K562 (cell line): ENCODE measurements around the gene HSD17B1. TPM values are rescaled to one million over a fixed set of nuclear protein-coding genes. Genes with fewer than 3 reads are reported as not detected.

Experiments used
- CREB3 ChIP-seq: fragments of 450-650 bp; conservative IDR thresholded peaks from 2 replicates; pipeline ENCODE4 v1.6.1; 2016; ENCODE audit warnings: missing genetic modification characterization, low read depth, mild to moderate bottlenecking, missing compliant biosample characterization, moderate library complexity
- DLX4 ChIP-seq: fragments of 250-450 bp; sonication (Bioruptor Pico); IDR thresholded peaks from 2 replicates; pipeline ENCODE4 v1.6.1; 2021; ENCODE audit warnings: mild to moderate bottlenecking
- ELF2 ChIP-seq: fragments of 250-450 bp; sonication (Bioruptor Pico); IDR thresholded peaks from 2 replicates; pipeline ENCODE4 v1.5.0; 2021; ENCODE audit warnings: mild to moderate bottlenecking
- FOXM1 ChIP-seq, 2 experiments: fragments of 450-650 bp in 1 of 2; sonication (generic) in 1 of 2; formaldehyde crosslinking in 1 of 2; IDR thresholded peaks; 2 replicates each; pipeline versions ENCODE4 v1.6.1 to v1.9.0; 2017 to 2022; ENCODE audit warnings: low read depth in 2 of 2, mild to moderate bottlenecking in 2 of 2, missing genetic modification reagents in 1 of 2, moderate library complexity in 1 of 2
- KAT8 ChIP-seq: fragments of 450-650 bp; IDR thresholded peaks from 2 replicates; pipeline ENCODE4 v1.6.1; 2016; ENCODE audit warnings: low read depth, mild to moderate bottlenecking
- KDM4B ChIP-seq, 2 experiments: fragments of 450-650 bp in 1 of 2; sonication (generic) in 1 of 2; IDR thresholded peaks; 2 replicates each; pipeline ENCODE4 v1.6.1; 2016 to 2017; ENCODE audit warnings: borderline replicate concordance in 2 of 2, antibody characterized with exemption in 1 of 2, low read depth in 1 of 2, mild to moderate bottlenecking in 1 of 2
- KLF13 ChIP-seq: fragments of 450-650 bp; IDR thresholded peaks from 2 replicates; pipeline ENCODE4 v1.6.1; 2016; ENCODE audit warnings: missing genetic modification characterization, low read depth, mild to moderate bottlenecking, missing compliant biosample characterization, moderate library complexity, borderline replicate concordance
- NR4A1 ChIP-seq, 2 experiments: fragments of 250-450 bp in 1 of 2; fragments of 450-650 bp in 1 of 2; sonication (Bioruptor Pico) in 1 of 2; IDR thresholded peaks; 2 replicates each; pipeline versions ENCODE4 v1.4.0 to v1.6.1; 2016 to 2020; ENCODE audit warnings: mild to moderate bottlenecking in 2 of 2, missing compliant biosample characterization in 1 of 2, missing genetic modification characterization in 1 of 2, moderate library complexity in 1 of 2
- PCBP2 ChIP-seq: fragments of 200-400 bp; formaldehyde crosslinking; IDR thresholded peaks from 2 replicates; pipeline ENCODE4 v1.6.1; 2018; ENCODE audit warnings: low read length, low read depth, mild to moderate bottlenecking, moderate library complexity; ENCODE audit not compliant: poor library complexity, severe bottlenecking
- PHTF2 ChIP-seq: fragments of 250-450 bp; sonication (Bioruptor Pico); IDR thresholded peaks from 2 replicates; pipeline ENCODE4 v1.5.0; 2021; ENCODE audit warnings: mild to moderate bottlenecking
- POLR2B ChIP-seq: fragments of 450-650 bp; IDR thresholded peaks from 2 replicates; pipeline ENCODE4 v1.6.1; 2018; ENCODE audit warnings: low read depth; ENCODE audit not compliant: partially characterized antibody
- RBM25 ChIP-seq: fragments of 200-400 bp; formaldehyde crosslinking; IDR thresholded peaks from 2 replicates; pipeline ENCODE4 v1.6.1; 2018; ENCODE audit warnings: low read length, low read depth, moderate library complexity; ENCODE audit not compliant: severe bottlenecking
- RCOR1 ChIP-seq, 2 experiments: IDR thresholded peaks; 2 replicates each; pipeline ENCODE4 v1.6.1; 2012; ENCODE audit warnings: low read depth in 2 of 2, low read length in 2 of 2, borderline replicate concordance in 1 of 2, improper control_type of control experiment in 1 of 2
- ZBTB17 ChIP-seq: fragments of 450-650 bp; formaldehyde crosslinking; IDR thresholded peaks from 2 replicates; pipeline ENCODE4 v1.4.0; 2020; ENCODE audit warnings: mild to moderate bottlenecking
- ZKSCAN8 ChIP-seq: fragments of 200-800 bp; sonication (Bioruptor generic); IDR thresholded peaks from 2 replicates; pipeline ENCODE4 v1.6.1; 2016; ENCODE audit warnings: missing genetic modification characterization, missing compliant biosample characterization
- ZNF354B ChIP-seq: fragments of 250-450 bp; sonication (Bioruptor Pico); IDR thresholded peaks from 2 replicates; pipeline ENCODE4 v1.4.0; 2020
- ZNF431 ChIP-seq: sonication (generic); formaldehyde crosslinking; IDR thresholded peaks from 2 replicates; pipeline ENCODE4 v1.8.0; 2022; ENCODE audit warnings: mild to moderate bottlenecking, missing genetic modification reagents
- polyA plus RNA-seq, 8 experiments: library from polyadenylated mRNA; depleted of rRNA in 4 of 8; stranded (reverse) in 5 of 8; unstranded in 3 of 8; fragments of >200 nt; fragmentation: Nextera tagmentation in 2 of 8; fragmentation: Illumina TruSeq in 1 of 8; extraction: Ambion mirVana in 2 of 8; extraction: Trizol in 1 of 8; gene quantifications; 2 replicates each; pipeline versions ENCODE4 v1.2.1 to v1.2.3, GENCODE V29; 2011 to 2014; ENCODE audit warnings: inconsistent platforms in 1 of 8, missing spikeins in 1 of 8
- total RNA-seq, 7 experiments: library from RNA; depleted of rRNA in 6 of 7; stranded (reverse); fragments of >200 nt in 6 of 7; fragmentation: Illumina TruSeq in 2 of 7; extraction: Trizol in 2 of 7; gene quantifications; 2 replicates each; pipeline versions ENCODE4 v1.2.1 to v1.2.3, GENCODE V29; 2011 to 2021; ENCODE audit warnings: low replicate concordance in 1 of 7
- TF ChIP-seq, protein P1 (sequence below): fragments of 450-650 bp; IDR thresholded peaks from 2 replicates; pipeline ENCODE4 v1.6.1; 2018; ENCODE audit warnings: mild to moderate bottlenecking, low read depth; ENCODE audit not compliant: partially characterized antibody
- TF ChIP-seq, protein P2 (sequence below), 3 experiments: IDR thresholded peaks in 2 of 3; conservative IDR thresholded peaks in 1 of 3; 2 replicates each; pipeline ENCODE4 v1.5.1; 2011 to 2012; ENCODE audit warnings: low read length in 3 of 3, mild to moderate bottlenecking in 3 of 3, control low read depth in 2 of 3, improper control_type of control experiment in 1 of 3, inconsistent platforms in 1 of 3, low read depth in 1 of 3, mixed read lengths in 1 of 3, moderate library complexity in 1 of 3; ENCODE audit not compliant: insufficient read depth in 2 of 3
- TF ChIP-seq, protein P3 (sequence below): sonication (generic); formaldehyde crosslinking; IDR thresholded peaks from 2 replicates; pipeline ENCODE4 v1.9.0; 2022; ENCODE audit warnings: mild to moderate bottlenecking, missing genetic modification reagents

The HSD17B1 gene
- total and polyA plus RNA-seq, 9 of the 15 experiments (the other 6 are each of a cell fraction or from before 2014, with no cell fraction given): 0.55 to 21.1 (median 3.6) TPM

DNA sequence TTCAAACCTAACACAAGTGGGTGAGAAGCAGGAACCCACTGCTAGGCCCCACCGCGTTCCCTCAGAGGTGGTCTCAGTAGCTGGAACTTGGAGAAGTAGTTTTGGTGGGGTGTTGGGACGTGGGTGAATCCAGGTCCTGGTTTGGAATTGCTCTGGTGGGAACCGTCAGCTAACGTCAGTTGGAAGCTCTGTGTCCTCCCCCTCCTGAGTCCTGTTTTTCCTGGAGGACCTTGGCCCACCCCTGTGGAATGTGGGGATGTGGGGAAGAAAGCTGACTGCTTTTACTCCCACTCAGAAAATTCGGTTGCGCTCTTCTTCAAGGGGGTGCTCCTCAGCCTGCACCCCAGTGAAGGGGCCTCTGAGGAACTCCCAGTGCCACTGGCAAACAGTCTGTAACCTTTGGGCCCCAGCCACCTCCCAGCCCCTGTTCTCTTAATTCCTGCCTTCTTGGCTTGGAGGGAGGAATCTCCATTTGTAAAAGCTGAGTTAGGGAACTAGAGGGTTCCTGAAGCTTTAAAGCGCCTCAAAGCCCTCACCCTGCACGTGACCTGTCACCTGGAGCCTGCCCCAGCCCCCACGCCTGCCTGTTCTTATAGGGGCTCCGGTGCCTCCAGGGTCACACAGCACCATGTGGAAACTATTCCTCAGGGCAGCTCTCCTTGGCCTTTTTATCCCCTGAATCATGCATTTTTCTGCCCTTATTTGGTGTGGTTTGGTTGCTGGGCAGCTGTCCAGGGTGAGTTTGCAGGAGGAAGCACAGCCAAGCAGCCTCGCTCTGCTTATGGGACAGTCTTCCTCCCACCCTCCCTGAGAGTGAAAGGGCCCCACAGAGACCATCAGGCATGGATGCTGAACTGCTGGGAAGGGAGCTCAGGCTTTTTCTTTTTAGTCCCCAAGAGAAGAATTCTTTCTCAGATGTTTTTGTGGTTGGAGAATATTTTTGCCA is 32.9 kb upstream of the HSD17B1 start (continued):
- TF ChIP-seq ZBTB17 (CRISPR knock-in tag): no peak; the same call in 1 of the 2 replicates
- no peak for TF ChIP-seq ZNF431 (CRISPR knock-in tag)
- TF ChIP-seq, protein P1, sequence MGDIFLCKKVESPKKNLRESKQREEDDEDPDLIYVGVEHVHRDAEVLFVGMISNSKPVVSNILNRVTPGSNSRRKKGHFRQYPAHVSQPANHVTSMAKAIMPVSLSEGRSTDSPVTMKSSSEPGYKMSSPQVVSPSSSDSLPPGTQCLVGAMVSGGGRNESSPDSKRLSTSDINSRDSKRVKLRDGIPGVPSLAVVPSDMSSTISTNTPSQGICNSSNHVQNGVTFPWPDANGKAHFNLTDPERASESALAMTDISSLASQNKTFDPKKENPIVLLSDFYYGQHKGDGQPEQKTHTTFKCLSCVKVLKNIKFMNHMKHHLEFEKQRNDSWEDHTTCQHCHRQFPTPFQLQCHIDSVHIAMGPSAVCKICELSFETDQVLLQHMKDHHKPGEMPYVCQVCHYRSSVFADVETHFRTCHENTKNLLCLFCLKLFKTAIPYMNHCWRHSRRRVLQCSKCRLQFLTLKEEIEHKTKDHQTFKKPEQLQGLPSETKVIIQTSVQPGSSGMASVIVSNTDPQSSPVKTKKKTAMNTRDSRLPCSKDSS: no peak
- no peak for TF ChIP-seq PHTF2 (CRISPR knock-in tag)
- no peak for TF ChIP-seq KDM4B (IDR thresholded peaks at IDR 0.05; ENCODE audit: borderline replicate concordance in 2 of 2, low read depth in 1 of 2)
- TF ChIP-seq NR4A1 (CRISPR knock-in tag; IDR thresholded peaks at IDR 0.05): no peak
- no peak for TF ChIP-seq NR4A1 (tag; IDR thresholded peaks at IDR 0.05)
- TF ChIP-seq, protein P2, sequence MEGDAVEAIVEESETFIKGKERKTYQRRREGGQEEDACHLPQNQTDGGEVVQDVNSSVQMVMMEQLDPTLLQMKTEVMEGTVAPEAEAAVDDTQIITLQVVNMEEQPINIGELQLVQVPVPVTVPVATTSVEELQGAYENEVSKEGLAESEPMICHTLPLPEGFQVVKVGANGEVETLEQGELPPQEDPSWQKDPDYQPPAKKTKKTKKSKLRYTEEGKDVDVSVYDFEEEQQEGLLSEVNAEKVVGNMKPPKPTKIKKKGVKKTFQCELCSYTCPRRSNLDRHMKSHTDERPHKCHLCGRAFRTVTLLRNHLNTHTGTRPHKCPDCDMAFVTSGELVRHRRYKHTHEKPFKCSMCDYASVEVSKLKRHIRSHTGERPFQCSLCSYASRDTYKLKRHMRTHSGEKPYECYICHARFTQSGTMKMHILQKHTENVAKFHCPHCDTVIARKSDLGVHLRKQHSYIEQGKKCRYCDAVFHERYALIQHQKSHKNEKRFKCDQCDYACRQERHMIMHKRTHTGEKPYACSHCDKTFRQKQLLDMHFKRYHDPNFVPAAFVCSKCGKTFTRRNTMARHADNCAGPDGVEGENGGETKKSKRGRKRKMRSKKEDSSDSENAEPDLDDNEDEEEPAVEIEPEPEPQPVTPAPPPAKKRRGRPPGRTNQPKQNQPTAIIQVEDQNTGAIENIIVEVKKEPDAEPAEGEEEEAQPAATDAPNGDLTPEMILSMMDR (IDR thresholded peaks at IDR 0.05 in 2 of 3, conservative IDR thresholded peaks at IDR 0.05 in 1 of 3; ENCODE audit: insufficient read depth in 2 of 3, low read depth in 1 of 3, low read length in 3 of 3): no peak
- TF ChIP-seq ZKSCAN8 (CRISPR knock-in tag): no peak; the same call in 1 of the 2 replicates
- TF ChIP-seq KAT8: no peak
- TF ChIP-seq ELF2 (CRISPR knock-in tag): no peak
- TF ChIP-seq DLX4: no peak
- TF ChIP-seq KLF13 (tag): no peak
- TF ChIP-seq, protein P3, sequence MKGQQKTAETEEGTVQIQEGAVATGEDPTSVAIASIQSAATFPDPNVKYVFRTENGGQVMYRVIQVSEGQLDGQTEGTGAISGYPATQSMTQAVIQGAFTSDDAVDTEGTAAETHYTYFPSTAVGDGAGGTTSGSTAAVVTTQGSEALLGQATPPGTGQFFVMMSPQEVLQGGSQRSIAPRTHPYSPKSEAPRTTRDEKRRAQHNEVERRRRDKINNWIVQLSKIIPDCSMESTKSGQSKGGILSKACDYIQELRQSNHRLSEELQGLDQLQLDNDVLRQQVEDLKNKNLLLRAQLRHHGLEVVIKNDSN (CRISPR knock-in tag): peak; percentile 63
- TF ChIP-seq RCOR1 (IDR thresholded peaks at IDR 0.05; ENCODE audit: borderline replicate concordance in 1 of 2, low read depth in 2 of 2, low read length in 2 of 2): no peak
- TF ChIP-seq FOXM1 (IDR thresholded peaks at IDR 0.05; ENCODE audit: low read depth): no peak
- no peak for TF ChIP-seq FOXM1 (CRISPR knock-in tag; IDR thresholded peaks at IDR 0.05; ENCODE audit: low read depth)
- TF ChIP-seq RBM25: no peak
- no peak for TF ChIP-seq POLR2B
- TF ChIP-seq ZNF354B (CRISPR knock-in tag): no peak
- no peak for TF ChIP-seq PCBP2
- TF ChIP-seq CREB3: no peak
